ENCODE data around the gene SHANK1.
A peak's percentile ranks its signal among the peaks of the same experiment; 100 is the strongest.

The SHANK1 gene

DNA sequence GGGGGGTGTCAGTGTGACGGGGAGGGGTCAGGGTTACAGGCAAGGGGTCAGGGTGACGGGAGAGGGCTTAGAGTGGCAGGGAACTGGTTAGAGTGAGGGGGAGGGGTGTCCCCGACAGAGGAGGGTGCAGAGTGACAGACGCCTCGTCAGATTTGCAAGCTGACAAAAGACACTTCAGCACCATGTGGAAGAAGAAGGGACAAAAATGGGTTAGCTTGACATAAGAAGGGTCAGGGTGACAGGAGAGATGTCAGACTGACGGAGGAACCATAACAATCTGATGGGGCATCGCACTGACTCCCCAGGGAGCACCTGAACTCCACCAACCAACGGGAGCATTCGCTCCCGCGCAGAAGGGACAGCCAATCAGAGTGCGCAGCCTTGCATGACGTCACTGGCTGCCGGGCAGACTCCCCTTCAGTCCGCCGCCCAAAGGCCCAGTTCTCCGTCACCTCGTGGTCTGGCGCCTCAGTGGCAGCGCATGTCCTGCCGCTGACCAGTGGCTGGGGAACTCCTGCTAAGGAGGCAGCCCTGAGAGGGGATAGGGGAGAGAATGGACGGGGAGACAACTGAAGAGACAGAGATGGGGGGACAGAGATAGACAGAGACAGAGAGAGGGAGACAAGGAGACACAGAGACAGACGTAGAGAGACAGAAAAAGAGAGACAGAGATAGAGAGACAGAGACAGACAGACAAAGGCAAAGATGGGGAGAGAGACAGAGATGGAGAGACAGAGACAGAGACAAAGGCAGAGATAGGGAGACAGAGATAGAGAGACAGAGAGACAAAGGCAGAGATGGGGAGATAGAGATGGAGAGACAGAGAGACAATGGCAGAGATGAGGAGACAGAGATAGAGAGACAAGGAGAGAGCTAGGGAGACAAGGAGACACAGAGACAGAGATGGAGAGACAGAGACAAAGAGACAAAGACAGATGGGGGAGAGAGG, 40.2 kb downstream of the SHANK1 start:
- peak; percentile 90 for DNase-seq

DNA sequence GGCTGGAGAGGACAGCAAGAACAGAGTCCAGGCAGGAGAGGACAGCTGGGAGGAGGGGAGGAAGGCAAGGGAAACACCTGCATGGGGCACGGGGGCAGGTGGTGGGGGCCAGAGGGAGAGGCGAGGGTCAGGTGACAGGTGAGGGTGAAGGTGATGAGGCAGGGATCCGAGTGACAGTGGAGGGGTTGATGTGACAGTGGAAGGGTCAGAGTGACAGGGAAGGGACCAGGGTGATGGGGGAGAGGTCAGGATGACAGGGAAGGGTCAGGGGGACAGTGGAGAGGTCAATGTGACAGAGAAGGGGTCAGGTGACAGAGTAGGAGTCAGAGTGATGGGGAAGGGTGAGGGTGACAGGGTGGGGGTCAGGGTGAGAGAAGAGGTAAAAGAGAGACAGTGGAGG, 41.3 kb downstream of the SHANK1 start:
- no peak for DNase-seq

DNA sequence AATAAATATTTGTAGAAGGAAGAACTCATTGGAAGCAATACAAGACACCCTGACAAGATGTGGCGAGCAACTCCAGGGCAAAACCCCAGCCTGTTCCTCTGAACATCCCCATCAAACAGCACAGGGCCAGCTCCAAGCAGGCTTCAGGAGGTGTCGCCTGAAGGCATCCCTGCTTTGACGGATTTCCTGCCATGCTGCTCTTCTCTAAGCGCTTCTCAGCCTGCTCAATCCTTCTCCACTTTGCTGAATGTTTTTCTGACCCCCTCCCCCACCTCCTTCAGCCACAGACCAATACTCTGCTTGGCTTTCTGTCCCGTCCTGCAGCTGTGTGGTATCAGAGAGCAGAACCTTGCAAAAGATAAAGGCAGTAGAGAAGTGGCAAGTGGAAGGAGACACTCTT, 42.0 kb downstream of the SHANK1 start:
- DNase-seq: no peak

DNA sequence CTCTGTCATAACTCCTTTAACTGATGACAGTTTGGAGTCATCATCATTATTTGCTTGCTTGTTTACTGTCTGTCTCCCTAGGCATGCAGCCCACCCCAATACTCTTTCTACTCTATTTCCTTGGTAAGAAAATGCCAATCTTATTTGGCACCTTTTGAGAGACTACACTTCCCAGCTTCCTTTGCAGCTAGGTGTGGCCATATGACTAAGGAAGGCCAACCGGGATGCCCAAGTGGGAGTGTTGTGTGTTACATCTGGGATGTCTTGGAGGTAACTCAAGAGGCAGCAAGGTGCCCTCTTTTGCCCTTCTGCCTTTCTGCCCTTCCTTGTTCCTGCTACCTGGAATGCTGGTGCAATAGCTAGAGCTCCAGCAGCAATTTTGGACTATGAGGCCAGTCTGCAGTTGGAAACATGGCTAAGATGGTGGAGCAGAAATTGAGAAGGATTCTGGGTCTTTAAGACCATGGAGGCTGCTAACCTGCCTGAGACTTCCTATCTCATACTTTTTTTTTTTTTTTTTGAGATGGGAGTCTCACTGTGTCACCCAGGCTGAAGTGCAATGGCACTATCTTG, 42.9 kb downstream of the SHANK1 start:
- no peak for DNase-seq

DNA sequence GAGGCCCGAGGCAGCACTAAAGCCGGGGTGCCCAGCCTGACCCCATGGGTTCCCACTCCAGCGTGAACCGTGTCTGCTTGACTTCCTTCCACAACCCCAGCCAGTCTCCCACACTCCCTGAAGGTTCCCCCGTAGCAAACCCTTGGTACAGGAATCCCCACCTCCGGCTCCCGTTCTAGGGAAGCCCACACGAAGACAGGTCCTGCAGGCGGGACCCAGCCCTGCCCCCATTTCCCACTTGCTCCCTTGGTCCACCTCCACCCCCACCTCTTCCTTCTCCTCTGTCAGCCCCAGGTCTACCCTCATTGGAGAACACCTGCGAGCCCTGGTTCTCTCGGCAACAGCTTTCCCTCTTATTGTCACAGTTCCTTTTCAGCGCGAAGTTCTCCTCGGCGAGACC, 46.5 kb downstream of the SHANK1 start:
- no peak for DNase-seq

DNA sequence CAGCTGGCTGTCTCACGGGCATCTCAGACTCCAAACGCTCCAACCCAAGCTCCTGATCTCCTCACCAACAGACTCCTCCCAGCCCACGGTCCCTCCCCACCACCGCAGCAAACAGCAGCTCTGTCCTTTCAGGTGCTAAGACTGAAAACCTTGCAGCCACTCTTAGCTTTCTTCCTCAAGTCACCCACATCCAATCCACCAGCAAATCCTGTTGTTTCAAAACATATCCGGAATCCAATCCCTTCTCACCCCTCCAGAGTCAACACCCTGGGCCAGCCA, 49.6 kb downstream of the SHANK1 start:
- DNase-seq: no peak

DNA sequence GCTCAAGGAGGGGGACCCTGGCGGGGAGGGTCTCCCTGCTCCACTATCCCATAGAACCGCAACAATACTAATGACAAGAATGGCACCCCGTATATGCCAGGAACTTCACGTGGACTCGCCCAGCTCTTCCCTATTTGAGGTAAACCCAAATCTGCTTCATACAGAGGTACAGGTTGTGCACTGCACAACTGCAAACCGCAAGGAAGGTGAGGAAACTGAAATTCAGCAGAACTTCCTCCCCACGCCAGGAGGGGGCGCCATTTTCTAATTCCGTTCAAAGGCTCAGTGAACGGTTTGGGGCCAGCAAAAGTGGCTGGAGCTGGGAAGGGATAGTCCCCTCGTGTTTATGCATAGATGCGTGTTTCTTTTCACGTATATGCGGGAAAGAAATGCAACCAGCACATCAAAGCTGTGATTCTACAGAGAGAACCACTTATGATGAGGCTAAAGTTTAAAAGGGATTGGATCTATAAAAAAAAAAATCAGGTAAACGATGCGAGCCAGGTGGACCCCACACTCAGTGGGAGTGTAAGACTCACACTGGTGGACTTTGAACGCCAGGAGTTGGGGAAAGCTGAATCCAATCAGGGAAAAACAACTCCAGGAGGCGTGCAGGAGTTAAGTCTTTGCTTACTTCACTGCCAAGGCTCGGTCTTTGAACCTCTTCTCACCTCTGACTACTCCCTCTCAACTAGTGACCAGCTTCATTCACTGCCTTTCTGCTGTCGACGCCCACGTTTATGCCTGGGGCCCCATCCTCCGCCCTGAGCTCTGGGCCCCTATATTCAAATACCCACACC, 50.1 kb downstream of the SHANK1 start:
- DNase-seq: peak; percentile 58

DNA sequence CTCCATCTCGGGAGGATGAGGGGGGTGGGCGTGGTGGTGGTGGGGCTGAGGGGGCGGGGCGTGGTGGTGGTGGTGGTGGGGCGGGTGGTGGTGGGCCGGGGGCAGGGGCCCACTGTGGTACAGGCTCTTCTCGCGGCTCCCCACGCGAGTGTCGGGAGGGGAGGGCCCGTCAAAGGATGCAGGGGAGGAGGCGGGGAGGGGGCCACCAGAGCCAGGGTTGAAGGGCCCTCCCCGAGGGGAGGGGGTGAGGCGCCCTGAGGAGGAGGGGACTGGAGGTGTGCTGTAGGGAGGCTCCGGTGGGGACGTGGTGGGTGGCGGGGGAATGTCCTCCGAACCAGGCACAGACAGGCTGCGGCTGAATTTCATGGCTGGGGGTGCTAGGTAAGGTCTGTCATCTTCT, 50.7 kb downstream of the SHANK1 start:
- no peak for DNase-seq

DNA sequence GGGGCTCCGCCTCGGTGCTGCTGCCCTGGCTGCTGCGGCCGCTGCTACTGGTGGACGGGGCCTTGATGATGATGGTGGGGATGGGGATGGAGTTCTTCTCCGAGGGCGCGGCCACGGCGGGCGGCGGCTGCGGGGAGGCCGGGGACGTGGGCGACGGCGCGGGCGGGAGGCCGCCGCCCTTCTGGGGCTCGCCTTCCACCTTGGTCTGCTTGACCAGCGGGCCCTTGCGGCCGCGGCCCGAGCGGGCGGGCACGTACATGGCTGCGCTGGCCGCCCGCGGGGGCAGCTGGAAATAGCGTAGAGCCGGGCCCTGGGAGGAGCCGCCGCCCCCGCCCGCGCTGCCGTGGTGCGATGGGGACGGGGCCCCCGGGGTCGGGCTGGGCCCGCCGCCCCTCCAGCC, 51.2 kb downstream of the SHANK1 start:
- no peak for DNase-seq

DNA sequence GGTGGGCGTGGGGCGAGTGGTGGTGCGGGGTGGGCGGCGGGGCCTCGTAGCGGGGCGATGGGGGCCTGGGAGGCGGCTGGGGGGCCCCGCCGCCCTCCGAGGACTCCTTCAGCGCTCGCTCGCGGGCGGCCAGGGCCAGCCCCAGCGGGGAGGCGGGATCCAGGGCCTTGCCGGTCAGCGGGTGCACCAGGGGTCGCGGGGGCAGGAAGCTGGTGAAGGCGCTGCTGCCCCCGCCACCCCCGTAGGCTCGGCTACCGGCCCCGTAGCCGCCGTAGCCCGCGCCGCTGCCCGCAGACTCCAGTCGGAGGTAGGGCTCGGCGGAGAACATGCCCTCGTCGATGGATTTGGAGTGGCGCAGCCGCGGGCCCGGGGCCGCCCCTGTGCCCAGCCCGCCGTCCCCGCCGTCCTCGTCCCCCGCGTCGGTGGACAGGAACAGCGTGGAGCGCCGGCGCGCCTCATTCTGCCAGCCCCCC, 51.8 kb downstream of the SHANK1 start:
- DNase-seq: no peak

DNA sequence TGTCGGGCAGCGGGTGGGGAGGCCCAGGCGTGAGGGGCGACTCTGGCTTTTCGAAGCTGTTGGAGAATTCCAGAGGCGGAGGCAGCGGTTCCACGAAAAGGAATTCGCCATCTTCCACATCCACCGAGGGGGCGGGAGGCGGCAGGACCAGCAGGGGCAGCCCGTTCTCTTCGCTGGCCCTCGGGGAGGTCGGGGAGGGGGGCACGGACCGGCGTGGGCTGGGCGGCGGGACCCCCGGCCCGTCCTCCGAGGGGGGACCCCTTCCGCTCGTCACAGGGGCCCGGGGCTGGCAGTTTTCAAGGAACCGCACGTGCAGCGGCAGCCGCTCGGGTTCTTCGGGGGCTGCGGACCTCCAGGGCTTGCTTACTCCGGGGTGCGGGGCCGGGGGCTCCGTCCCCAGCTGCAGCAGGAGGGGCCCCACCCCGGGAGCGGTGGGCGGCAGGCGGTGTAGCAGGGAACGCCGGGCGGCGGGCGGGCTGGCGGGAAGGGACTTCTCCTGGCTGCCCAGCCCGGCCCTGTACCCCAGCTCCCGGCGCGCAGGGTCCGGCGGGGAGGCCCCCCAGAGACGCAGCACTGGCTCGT, 52.3 kb downstream of the SHANK1 start:
- DNase-seq: no peak

DNA sequence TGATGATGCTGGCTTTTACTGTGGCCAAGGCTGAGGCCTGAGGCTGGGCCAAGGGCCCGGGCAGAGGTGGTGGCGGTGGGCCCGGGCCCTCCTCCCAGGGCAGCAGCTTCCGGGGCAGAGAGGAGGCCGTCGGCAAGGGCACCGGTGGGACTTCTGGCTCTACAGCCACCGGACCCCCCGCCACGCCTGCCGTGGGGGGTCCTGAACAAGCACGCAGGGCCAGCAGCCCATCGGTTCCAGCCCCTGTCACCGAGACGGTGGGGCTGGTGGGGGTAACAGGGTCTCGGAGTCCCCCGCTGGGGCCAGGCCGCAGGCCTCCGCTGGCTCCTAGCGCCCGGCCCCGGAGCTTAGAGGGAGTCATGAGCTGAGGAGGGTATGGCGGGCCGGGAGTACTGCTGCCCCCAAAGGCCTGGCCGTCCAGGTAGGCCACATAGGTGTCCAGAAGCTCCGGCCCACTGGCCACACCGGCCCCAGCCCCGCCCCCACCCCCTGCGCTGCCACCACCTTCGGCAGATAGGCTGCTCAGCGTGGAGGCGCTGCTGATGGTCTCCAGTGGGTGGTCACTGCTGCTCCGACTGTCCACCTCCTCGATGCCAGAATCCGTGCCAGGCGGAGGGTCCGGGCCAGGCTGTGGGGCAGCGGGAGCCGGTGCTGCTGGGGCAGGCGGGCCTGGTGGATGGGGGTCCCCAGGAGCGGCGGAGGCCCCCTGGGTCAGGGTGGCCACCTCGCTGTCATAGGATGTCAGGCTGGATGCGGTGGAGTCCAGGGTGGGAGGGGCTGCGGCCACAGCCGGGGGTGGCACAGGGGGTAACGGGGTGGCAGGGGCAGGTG, 53.0 kb downstream of the SHANK1 start:
- no peak for DNase-seq

DNA sequence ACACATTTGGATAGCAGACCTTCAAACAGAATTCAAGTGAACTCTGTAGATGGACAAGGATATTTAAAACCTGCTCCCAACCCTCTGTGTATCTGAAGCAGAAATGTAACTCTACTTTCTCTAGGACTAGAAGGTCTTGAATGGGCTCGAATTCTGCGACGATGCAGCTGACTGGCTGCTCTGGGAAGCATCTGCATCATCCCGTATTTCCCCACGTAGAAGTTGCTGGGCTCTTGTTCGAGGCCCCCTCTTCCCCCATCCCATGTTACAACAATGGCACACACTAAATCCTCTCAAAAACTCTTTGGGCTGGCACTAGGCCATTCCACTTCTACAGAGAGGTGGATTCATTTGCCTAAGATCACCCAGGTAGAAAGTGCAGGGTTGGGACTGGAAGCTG, 55.4 kb downstream of the SHANK1 start:
- DNase-seq: no peak

DNA sequence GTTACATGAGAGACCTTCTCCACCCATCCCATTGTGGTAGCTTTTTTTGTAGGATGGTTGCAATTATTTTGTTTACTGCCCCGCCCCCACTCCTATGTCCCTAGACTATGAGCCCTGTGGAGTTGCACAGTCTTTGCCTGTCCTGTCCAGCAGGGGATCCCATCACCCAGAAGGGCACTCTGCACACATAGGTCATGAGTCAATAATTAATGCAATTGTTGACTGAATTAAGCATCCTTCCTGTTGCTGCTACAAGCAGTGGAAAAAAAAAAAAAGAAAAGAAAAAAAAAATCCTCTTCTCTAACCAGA, 56.2 kb downstream of the SHANK1 start:
- DNase-seq: peak; percentile 49

DNA sequence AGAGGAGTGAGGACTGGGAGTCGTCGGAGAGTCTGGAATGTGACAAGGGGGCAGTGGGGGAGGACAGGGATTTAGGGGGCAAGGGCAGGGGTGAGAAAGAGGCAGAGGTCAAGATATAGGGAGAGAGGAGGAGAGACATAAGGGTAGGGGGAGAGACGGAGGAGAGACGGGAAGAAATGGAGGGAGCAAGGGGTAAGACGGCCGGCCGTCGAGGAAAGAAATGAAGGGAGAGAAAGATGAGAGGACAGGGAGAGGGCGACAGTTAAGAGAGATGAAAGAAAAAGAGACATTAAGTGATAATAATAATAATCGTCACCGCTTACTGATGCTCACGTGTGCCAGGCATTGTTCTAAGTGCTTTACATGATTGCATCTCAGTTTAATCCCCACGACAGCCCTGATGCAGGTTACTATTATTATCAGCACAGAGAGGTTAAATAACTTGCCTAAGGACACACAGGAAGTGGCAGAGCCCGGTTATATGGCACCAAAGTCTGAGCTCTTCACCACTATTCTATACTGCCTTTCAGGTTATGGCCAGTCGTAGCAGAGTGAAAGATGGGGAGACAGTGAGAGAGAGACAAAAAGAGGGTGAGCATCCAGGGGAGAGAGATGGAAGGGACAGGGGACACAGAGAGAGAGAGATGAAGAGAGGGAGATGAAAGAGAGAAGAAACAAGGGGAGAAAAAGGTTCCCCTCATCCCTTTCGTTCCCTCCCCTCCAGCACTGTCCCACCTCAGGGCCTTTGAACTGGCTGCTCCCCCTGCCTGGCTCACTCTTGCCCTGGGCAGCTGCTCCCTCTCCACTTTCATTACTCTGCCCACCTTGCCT, 56.7 kb downstream of the SHANK1 start:
- DNase-seq: no peak

DNA sequence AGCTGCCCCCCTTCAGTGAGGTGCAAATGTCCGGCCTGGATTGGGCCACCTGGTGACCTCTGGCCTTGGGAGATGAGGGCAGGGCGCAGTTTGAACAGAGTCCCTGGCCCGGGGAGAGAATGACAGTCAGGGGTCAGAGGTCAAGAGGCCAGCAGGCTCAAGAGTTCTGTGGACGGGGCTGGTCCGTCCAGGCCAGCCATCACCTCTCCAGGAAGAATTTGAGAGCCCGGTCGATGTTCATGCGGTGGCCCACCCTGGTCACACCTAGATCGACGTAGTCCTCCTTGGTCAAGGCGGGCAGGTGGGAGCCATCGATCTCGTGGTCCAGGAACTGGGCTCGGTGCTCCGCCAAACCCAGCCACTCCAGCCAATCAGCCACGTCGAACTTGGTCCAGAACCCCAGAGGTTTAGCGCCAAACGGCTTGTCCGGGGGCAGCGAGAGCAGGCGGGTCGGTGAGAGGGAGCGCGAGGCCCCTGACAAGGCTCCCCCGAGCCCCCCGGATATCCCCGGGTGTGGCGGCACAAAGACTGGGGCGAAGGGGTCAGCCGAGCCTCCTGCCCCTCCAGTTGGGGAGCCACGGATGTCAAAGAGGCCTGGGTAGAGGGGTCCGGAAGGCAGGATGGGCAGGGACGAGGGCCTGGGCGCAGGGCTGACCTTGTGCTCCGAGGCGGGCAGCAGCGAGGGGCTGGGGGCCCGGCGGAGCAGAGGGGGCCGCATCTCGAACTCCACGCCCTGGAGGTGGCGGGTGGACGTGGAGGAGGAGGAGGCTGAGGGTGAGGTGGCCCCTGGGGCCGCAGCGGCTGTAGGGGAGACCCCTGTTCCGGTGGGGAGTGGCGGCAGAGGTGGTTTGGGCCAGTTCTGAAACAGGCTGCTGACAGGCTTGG, 57.6 kb downstream of the SHANK1 start:
- DNase-seq: no peak

DNA sequence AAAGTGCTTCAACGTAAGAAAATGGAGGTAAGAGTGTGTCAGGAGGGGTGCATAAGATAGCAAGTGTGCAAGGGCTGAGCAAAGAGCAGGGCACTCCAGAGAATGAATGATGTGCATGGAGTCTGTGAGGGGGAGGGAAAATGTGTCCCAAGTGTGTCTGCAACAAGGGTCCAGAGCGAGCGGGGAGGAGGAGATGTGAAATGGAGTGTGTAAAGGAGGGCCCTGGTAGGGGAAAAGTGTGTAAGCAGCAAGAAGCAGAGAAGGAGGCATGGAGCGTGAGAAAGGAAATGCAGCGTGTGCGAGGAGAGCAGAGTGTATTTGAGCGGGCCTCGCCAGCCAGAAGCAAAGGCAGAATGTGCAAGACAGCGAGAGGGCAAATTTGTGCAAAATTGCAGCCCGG, 58.6 kb downstream of the SHANK1 start:
- no peak for DNase-seq

DNA sequence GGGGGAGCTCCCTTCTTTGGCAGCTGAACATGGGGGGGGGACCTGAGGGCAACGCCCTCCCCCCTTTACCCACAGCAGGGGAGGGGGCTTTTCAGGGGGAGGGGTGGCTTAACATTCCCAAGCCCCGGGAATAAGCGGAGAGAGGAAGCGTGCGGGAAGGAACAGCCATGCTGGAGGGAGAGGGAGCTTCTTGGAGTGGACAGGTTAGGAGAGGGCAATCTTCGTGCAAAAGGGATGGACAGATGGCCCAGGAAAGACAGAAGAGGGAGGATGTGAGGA, 59.6 kb downstream of the SHANK1 start:
- no peak for DNase-seq

DNA sequence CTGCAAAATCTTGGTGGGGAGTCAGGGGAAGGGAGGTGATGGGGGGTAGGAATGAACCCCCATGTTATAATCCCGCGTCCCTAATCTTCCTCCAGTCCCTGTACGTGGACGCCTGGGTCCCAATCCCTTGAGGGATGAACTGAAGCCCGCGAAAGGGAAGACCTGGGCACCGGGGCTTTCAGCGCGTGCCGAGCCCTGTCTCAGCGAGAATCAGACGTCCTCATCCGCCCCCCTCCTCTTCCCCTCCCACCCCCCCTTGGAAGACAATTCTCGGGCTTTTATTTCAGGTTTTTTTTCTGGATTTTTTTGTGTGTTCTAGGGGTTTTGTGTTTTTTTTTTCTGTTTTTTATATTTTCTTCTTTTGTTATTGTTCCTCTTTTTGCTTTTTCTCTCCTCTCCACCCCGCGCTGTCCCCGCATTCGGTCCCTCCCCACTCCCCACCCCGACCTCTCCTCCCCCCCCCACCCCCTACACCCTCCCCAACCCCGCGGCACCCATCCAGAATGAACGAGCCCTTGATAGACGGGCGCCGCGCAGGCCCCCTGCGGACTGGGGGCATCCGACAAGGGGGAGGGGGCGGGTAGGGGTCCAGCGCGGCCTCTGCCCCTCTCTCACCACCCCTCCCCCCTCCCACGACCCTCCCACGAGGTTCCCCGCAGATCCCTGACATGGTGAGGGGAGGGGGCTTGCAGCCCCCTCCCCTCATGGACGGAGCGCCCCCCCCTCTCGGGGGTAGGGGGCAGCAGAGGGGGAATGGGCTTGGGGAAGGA, 60.1 kb downstream of the SHANK1 start:
- DNase-seq: no peak
